HCT116 (cell line): Measurements from ENCODE around the gene AGER. TPM values are rescaled to one million over a fixed set of nuclear protein-coding genes. Genes with fewer than 3 reads are reported as not detected.
A peak's percentile ranks its signal among the peaks of the same experiment; 100 is the strongest.

ENCODE experiments used
- ATAC-seq: fragments of 200-7000 bp; cut with Tn5 transposase; 2 replicates; pipeline ENCODE4 v1.9.1; 2020; ENCODE audit warnings: mild to moderate bottlenecking, moderate library complexity
- BruUV-seq: library from RNA; stranded (reverse); fragments of 400-500 nt; replicated peaks from 2 replicates; lab custom pipeline; 2021; lab: Mats Ljungman, UMichigan
- CTCF ChIA-PET: fragments of 300-600 bp; sonication (Branson Sonifier 250); formaldehyde crosslinking; loops from one replicate; lab custom pipeline; 2021; ENCODE audit warnings: antibody characterized with exemption; lab: Charles Lee
- POLR2A ChIA-PET: fragments of 300-600, 350-600 bp; sonication (Branson Sonifier 250); formaldehyde crosslinking; loops from one replicate; lab custom pipeline; 2021; ENCODE audit warnings: antibody characterized with exemption; lab: Charles Lee
- RAD21 ChIA-PET, 2 experiments: fragments of 300-600 bp; sonication (Branson Sonifier 250); formaldehyde crosslinking; loops; one replicate each; lab custom pipeline; 2023; ENCODE audit warnings: low total read pairs in 2 of 2; ENCODE audit not compliant: uncharacterized antibody in 2 of 2, unreplicated experiment in 2 of 2, low non-redundant PET in 1 of 2; lab: Charles Lee
- DNase-seq: peaks from one replicate; pipeline ENCODE4 v3.0.0-alpha.2; 2010; ENCODE audit warnings: low read depth, low spot score
- H2AFZ ChIP-seq: fragments of 200-600 bp; shearing (Covaris generic), sonication (generic); 2 replicates; pipeline ENCODE4 v1.6.1; 2017; ENCODE audit warnings: low read depth, mixed run types, mixed read lengths, antibody characterized with exemption, low read length; ENCODE audit not compliant: poor library complexity, severe bottlenecking
- H3K27ac ChIP-seq: 2 replicates; pipeline ENCODE4 v1.5.1; 2012; ENCODE audit warnings: low read depth, low read length
- H3K27me3 ChIP-seq: fragments of 200-600 bp; sonication (generic); 2 replicates; pipeline ENCODE4 v1.6.1; 2016; ENCODE audit warnings: mixed run types, low read length, mixed read lengths; ENCODE audit not compliant: insufficient read depth
- H3K36me3 ChIP-seq, 2 experiments: fragments of 200-500 bp in 1 of 2; fragments of 200-600 bp in 1 of 2; sonication (Bioruptor generic) in 1 of 2; sonication (generic) in 1 of 2; 2 replicates each; pipeline versions ENCODE4 v1.5.1 to v1.6.1; 2014 to 2016; ENCODE audit warnings: low read length in 2 of 2, inconsistent platforms in 1 of 2, mixed read lengths in 1 of 2, mixed run types in 1 of 2; ENCODE audit not compliant: insufficient read depth in 2 of 2, control insufficient read depth in 1 of 2
- H3K4me1 ChIP-seq, 2 experiments: fragments of 200-600 bp in 1 of 2; sonication (generic) in 1 of 2; 2 replicates each; pipeline versions ENCODE4 v1.5.1 to v1.6.1; 2012 to 2017; ENCODE audit warnings: low read length in 2 of 2, inconsistent platforms in 1 of 2, mild to moderate bottlenecking in 1 of 2, mixed read lengths in 1 of 2, mixed run types in 1 of 2, moderate library complexity in 1 of 2; ENCODE audit not compliant: insufficient read depth in 2 of 2, control insufficient read depth in 1 of 2
- H3K4me2 ChIP-seq: fragments of 200-600 bp; sonication (generic); 2 replicates; pipeline ENCODE4 v1.6.1; 2017; ENCODE audit warnings: mixed run types, low read length, mixed read lengths
- H3K4me3 ChIP-seq, 2 experiments: fragments of 200-600 bp in 1 of 2; sonication (generic) in 1 of 2; replicated peaks in 1 of 2; 2 replicates each; pipeline ENCODE4 v1.5.1; 2011 to 2016; ENCODE audit warnings: low read length in 2 of 2, control low read depth in 1 of 2, low read depth in 1 of 2, mild to moderate bottlenecking in 1 of 2, mixed read lengths in 1 of 2, mixed run types in 1 of 2
- H3K79me2 ChIP-seq: fragments of 200-600 bp; sonication (generic); 2 replicates; pipeline ENCODE4 v1.6.1; 2017; ENCODE audit warnings: mild to moderate bottlenecking, mixed run types, low read length, moderate library complexity, mixed read lengths; ENCODE audit not compliant: insufficient read depth
- H3K9ac ChIP-seq: fragments of 200-600 bp; sonication (generic); 2 replicates; pipeline ENCODE4 v1.6.1; 2016; ENCODE audit warnings: low read length, mixed read lengths
- H3K9me2 ChIP-seq: fragments of 200-600 bp; sonication (generic), shearing (Covaris generic); 2 replicates; pipeline ENCODE4 v1.6.1; 2017; ENCODE audit warnings: mixed run types, mild to moderate bottlenecking, moderate library complexity; ENCODE audit not compliant: insufficient read depth
- H3K9me3 ChIP-seq, 2 experiments: fragments of 200-500 bp in 1 of 2; fragments of 200-600 bp in 1 of 2; sonication (Bioruptor generic) in 1 of 2; sonication (generic) in 1 of 2; 2 replicates each; pipeline ENCODE4 v1.6.1; 2014 to 2017; ENCODE audit warnings: low read length in 2 of 2, mixed read lengths in 2 of 2, inconsistent platforms in 1 of 2, low read depth in 1 of 2, mild to moderate bottlenecking in 1 of 2, mixed run types in 1 of 2, moderate library complexity in 1 of 2; ENCODE audit not compliant: control insufficient read depth in 1 of 2, insufficient read depth in 1 of 2
- H4K20me1 ChIP-seq: fragments of 200-600 bp; sonication (generic), shearing (Covaris generic); 2 replicates; pipeline ENCODE4 v1.6.1; 2017; ENCODE audit warnings: mixed run types, mild to moderate bottlenecking, moderate library complexity; ENCODE audit not compliant: insufficient read depth
- CEBPB ChIP-seq: IDR thresholded peaks from 2 replicates; pipeline ENCODE4 v1.6.1; 2012; ENCODE audit warnings: low read depth
- CTCF ChIP-seq, 3 experiments: fragments of 200-600 bp in 1 of 3; sonication (generic) in 1 of 3; IDR thresholded peaks in 2 of 3; conservative IDR thresholded peaks in 1 of 3; 2 replicates each; pipeline ENCODE4 v1.5.1; 2012 to 2017; ENCODE audit warnings: low read depth in 2 of 3, low read length in 2 of 3, antibody characterized with exemption in 1 of 3, borderline replicate concordance in 1 of 3, control low read depth in 1 of 3, mild to moderate bottlenecking in 1 of 3, mixed read lengths in 1 of 3, mixed run types in 1 of 3, moderate library complexity in 1 of 3; ENCODE audit not compliant: insufficient read depth in 1 of 3
- FOSL1 ChIP-seq: IDR thresholded peaks from 2 replicates; pipeline ENCODE4 v1.6.1; 2012; ENCODE audit warnings: low read depth
- POLR2A ChIP-seq: IDR thresholded peaks from 2 replicates; pipeline ENCODE4 v1.7.0; 2011; ENCODE audit warnings: borderline replicate concordance; ENCODE audit not compliant: insufficient read depth, insufficient read length; ENCODE audit errors: extremely low read depth
- POLR2AphosphoS5 ChIP-seq: IDR thresholded peaks from 2 replicates; pipeline ENCODE4 v1.6.1; 2011; ENCODE audit warnings: mild to moderate bottlenecking, low read depth, low read length, moderate library complexity
- REST ChIP-seq: IDR thresholded peaks from 2 replicates; pipeline ENCODE4 v1.6.1; 2012; ENCODE audit warnings: low read depth
- SIN3A ChIP-seq: IDR thresholded peaks from 2 replicates; pipeline ENCODE4 v1.6.1; 2012; ENCODE audit warnings: low read depth
- ZBTB33 ChIP-seq: IDR thresholded peaks from 2 replicates; pipeline ENCODE4 v1.6.1; 2011; ENCODE audit warnings: mild to moderate bottlenecking, low read length, moderate library complexity; ENCODE audit not compliant: insufficient replicate concordance; ENCODE audit errors: extremely low read depth
- ZFX ChIP-seq: fragments of 450-650 bp; IDR thresholded peaks from 2 replicates; pipeline ENCODE4 v1.6.1; 2017
- intact Hi-C: fragments of 100-400 bp; cut with micrococcal nuclease; formaldehyde crosslinking; loops from 2 replicates; pipeline ENCODE4 v1.10.0; 2022
- total RNA-seq: library from RNA; stranded (reverse); gene quantifications from one replicate; pipeline ENCODE4 v1.2.1, GENCODE V29; 2021; ENCODE audit not compliant: unreplicated experiment

The AGER gene
- total RNA-seq, 1 experiment from 2014 or later = 22.6 TPM

GRCh38 chr6:32194825-32195651 is 11.0 kb upstream of the AGER start:
- peak overlapping the region; percentile 76 for H3K9ac ChIP-seq
- H3K27ac ChIP-seq = peak overlapping the region; percentile 71
- H3K36me3 ChIP-seq = no peaks in the 10 kb centered on the region
- CTCF ChIA-PET = interaction anchor here (0.7 to 1.5 kb wide), 10 partner anchors 9 to 492 kb away, joined by 3 to 18 read pairs (median 4); partner anchors contain the start of genes ABHD16A, ATF6B, FKBPL and RNF5
- POLR2A ChIA-PET = interaction anchor here (0.8 to 1.8 kb wide), 14 partner anchors 10 to 1123 kb away, joined by 3 to 11 read pairs (median 4); partner anchors contain the start of genes AGPAT1, ATF6B, DXO and FKBPL
- H3K4me2 ChIP-seq = peak overlapping the region; percentile 91
- H3K4me3 ChIP-seq = peak overlapping the region; percentile 61 to 65
- ATAC-seq (peak; percentile 26), DNase-seq (peak; percentile 57)
- no peaks in the 10 kb centered on the region for H3K27me3 ChIP-seq
- RAD21 ChIA-PET = interaction anchor here (0.6 to 1.2 kb wide), 4 partner anchors 65 to 92 kb away, joined by 3 to 6 read pairs (median 4); partner anchors contain the start of genes ATF6B (in 1 of the 2) and FKBPL (in 1 of the 2)
- BruUV-seq = TSS peak; percentile 97
- no peaks in the 10 kb centered on the region for H3K9me3 ChIP-seq
- no peaks in the 10 kb centered on the region for H3K79me2 ChIP-seq
- H3K9me2 ChIP-seq = no peaks in the 10 kb centered on the region
- TF ChIP-seq FOSL1 (no peak), REST (no peak), POLR2AphosphoS5 (peak; percentile 79), CEBPB (no peak), CTCF (IDR thresholded peaks at IDR 0.05 in 2 of 3, conservative IDR thresholded peaks at IDR 0.05 in 1 of 3; ENCODE audit: borderline replicate concordance in 1 of 3, insufficient read depth in 1 of 3, low read depth in 2 of 3, low read length in 2 of 3) (peak in 2 of 3 experiments; percentile 70 to 71; a peak in 4 of 6 replicates), ZFX (no peak), POLR2A (peak; percentile 60), ZBTB33 (no peak), SIN3A (no peak)
- intact Hi-C loops = loop anchor here (1.0 kb wide), 2 partner anchors 76 to 108 kb away; no protein-coding TSS in a partner anchor
- H4K20me1 ChIP-seq = no peaks in the 10 kb centered on the region
- peak overlapping the region; percentile 30 for H2AFZ ChIP-seq
- peaks cover 27 to 62% of the 10 kb centered on the region in 2 experiments for H3K4me1 ChIP-seq
